HG03139 (cell line): Measurements from ENCODE around the gene RCBTB2.

Experiments
- ATAC-seq: cut with Tn5 transposase; IDR thresholded peaks from one replicate; pipeline ENCODE4 v1.9.1; 2021; ENCODE audit not compliant: unreplicated experiment

RCBTB2 gene

GRCh38 chr13:48531416-48532255 lies 1.2 kb downstream of the RCBTB2 start:
- ATAC-seq: no peak

DNA sequence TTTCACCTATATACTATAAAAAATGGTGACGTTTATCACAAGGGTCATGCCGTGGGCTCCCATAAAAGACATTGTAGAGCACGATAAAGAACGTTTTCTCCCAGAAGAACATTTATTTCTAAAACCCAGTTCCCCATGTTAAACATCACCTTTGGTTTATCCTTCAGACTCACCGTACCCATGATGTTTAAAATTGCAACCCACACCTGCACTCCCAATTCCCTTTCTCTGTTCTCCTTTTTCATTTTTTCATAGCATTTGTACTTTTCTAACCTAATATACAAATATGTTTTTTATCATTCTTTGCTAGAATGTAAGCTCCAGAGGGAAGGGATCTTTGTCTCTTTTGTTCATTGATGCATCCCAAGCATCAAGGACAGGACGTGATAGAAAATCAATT lies 2.0 kb downstream of the RCBTB2 start:
- no peak for ATAC-seq

DNA sequence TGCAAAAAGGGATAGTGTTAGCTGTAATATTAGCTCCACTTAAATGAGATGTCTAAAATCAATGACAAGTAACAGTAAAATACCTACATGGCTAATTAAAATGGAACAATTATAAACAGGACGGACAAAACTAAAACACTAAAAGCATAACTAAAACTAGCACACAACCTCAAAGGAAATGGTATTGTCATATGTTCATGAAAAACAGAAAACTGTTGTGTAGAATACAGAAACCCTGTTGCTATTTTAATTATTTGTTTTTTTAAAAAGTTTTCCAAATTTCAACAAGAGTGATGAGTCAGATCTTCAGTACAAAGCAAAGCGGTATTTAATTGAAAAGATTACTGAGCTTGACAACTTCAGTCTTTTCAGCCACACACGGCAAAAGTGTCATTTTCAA lies 4.2 kb downstream of the RCBTB2 start:
- no peak for ATAC-seq

- no peak for ATAC-seq
Observed at GRCh38 chr13:48527955-48528354, 4.9 kb downstream of the RCBTB2 start.

DNA sequence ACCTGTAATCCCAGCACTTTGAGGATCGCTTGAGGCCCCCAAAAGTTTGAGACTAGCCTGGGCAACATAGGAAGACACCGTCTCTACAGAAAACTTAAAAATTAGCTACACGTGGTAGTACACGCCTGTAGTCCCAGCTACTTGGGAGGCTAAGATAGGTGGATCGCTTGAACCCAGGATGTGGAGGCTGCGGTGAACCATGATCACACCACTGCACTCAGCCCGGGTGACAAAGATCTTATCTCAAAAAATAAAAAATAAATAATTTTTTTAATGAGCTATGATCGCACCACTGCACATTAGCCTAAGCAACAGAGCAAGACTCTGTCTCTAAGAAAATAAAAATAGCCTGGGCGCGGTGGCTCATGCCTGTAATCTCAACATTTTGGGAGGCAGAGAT lies 6.6 kb downstream of the RCBTB2 start:
- ATAC-seq: no peak

DNA sequence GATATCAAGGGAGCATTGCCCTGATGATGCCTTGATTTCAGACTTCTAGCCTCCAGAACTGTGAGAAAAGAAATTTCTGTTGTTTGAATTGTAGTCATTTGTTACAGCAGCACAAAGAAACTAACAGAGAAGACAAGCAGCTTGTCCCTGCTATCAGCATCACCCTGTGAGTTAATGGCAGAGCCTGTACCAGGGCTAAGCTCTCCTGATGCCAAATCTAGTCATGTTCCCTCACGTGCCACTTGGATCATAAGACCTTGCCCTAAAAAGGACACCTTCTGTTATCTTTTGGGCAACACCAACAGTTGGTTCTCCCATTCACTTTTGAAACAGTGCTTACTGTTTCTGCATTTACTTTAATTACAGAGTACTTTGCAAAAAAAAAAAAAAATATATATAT lies 14.8 kb downstream of the RCBTB2 start:
- ATAC-seq: no peak

DNA sequence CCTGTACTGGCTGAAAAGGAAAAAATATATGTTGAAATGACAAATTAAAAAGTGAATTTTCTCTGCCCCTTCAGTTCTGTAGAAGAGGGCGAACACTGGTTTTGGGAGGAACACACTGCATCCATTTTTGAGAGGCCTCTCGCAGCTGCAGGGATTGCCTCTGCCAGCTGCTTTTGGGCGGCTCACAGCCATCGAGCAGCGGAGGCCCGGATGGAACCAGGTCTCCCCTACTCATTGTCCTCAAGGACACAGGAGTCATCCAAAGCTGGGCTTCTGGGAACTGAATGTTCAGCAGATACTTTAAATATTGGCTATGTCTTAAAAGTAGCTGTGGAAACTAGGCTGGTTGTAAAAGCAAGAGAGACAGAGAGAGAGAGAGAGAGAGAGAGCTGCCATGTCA lies 17.1 kb downstream of the RCBTB2 start:
- no peak for ATAC-seq

- ATAC-seq: no peak
Observed at GRCh38 chr13:48514793-48515192, 18.1 kb downstream of the RCBTB2 start.

GRCh38 chr13:48511621-48512230 lies 21.2 kb downstream of the RCBTB2 start:
- ATAC-seq: no peak

GRCh38 chr13:48510698-48511097 lies 22.2 kb downstream of the RCBTB2 start:
- ATAC-seq: no peak

DNA sequence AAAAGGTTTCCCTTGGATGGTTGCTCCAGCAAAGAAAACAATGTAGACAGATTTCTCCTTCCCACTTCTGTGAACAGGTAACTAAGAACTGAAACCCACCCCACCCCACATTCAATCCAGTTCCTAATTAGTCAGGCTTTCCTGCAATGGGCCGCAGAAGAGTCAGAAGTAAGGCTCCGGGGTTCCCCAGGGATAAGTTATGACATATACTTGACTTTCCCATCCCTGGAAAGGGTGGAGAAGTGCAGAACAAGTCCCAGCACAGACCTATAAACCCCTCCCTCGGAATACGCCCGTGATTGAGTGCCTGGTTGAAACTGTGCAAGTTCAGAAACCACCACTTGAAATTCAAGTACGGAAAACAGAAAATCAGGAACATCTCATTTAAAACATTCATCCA lies 24.9 kb downstream of the RCBTB2 start:
- ATAC-seq: no peak

DNA sequence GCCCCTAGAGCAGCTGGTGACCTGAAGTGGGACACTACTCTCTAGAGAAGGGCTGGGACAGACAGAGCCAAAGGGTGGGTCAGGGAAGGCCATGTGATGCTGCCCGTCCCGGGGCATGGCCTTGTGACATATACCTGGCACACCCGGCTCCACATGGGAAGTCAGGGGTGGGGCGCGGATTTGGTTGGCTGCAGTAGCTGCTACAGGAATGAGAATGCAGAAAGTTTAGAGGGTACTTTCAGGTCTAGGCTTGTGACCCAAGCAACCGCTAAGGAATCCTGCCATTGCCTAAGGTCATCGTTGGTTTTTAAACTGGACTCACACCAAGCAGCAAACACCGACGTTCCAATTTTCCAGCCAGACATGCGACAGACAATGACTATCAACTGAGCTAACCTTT lies 25.9 kb downstream of the RCBTB2 start:
- ATAC-seq: no peak

DNA sequence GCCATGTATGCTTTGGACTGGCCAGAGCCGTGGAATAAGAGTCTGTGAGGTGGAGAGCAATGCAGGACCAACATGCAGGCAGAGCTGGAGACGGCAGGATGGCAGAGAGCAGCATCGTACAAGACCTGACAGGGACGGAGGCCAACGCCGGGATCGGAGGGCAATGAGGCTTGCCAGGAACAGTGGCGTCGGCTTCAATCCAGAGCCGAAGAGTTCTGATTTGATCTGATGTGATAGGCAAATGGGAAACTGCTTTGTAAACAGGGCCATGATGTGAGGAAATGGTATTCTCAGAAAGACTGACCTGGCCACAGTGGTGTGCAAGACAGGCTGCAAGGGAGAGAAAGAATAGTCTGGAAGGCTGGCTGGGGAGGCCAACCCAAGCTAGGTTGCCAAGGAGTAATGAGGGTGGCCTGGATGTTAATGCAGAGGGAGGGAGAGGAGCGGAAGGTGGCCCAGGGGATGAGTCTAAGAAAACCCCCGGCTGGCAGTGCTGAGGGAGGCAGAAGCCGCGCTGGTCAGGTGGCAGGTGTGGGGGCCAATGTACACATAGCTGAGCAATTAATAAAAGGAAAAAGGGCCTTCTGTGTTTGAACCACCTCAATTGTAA lies 26.7 kb downstream of the RCBTB2 start:
- peak; percentile 16 for ATAC-seq

DNA sequence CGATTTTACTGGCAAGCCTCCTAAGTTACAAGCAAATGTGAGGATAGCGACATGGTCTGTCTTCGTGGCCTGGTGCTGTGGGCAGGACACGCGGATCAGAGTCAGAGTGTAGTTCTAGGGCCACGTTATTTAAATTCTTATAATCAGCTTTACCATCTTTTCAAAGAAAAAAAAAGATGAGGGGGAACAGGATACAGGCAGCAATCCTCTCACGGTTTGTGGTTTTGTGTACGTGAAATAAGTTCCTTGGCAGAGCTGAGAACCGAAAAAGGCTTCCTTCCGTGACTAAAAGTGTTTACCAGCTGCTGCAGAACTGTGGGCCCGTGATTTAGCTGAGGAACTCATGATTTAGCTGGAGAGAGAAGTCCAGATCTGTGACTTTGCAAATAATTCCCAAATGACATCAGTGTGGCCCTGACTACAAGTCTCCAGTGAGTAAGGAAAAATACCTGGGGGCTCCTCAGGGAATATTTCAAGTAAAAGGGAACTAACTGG lies 27.2 kb downstream of the RCBTB2 start:
- peak; percentile 59 for ATAC-seq

DNA sequence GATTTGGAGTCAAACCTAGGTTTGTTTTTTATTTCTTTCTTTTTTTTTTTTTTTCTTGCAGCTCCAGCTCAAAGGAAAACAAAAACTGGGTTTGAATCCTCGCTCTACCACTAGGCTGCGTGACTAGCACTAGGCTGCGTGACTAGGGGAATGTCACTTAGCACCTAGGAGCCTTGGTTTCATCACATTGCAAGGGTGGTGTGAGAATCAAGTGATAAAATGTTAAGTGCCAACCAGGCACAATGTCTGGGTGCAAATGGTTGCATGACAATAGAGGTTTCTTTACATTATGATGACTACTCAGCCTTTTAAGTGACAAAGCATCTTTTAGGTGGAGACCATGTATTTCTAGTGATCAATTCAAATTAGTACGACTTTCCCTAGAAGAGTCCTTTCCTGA lies 27.9 kb downstream of the RCBTB2 start:
- no peak for ATAC-seq

GRCh38 chr13:48504606-48505005 lies 28.3 kb downstream of the RCBTB2 start:
- no peak for ATAC-seq

DNA sequence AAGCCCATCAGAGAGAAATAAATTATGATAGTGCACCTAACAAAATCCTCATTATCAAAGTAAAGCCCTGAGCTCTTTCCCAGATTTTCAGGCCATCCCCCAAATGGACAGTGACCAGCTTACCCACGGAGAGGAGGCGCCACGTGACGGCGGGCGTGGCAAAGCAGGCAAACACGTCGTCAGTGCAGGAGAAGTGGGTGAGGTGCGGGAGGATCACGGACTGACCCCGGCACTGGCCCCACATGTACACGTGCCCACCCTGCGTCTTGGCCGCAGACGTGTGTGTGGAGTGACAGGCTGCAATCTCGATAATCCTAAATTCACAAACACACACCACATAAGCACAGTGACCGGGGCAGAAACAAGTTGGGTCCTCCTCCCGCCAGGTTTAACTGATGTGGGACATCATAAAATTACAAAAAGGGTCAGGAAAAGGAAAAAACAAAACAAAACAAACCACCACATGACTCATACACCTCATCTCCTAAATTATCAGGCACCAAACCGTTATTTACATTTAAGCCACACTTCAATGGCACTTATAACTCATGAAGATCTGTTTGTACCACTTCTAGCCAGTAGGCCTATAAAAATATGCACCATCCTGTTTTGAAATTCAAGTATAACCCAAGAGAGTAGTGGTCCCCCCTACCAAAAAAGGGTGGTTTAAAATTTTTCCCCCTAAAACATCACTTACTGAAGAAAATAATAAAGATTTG lies 30.1 kb downstream of the RCBTB2 start:
- no peak for ATAC-seq

GRCh38 chr13:48501705-48502104 lies 31.2 kb downstream of the RCBTB2 start:
- no peak for ATAC-seq

- ATAC-seq: no peak
Observed at GRCh38 chr13:48500652-48501197, 32.2 kb downstream of the RCBTB2 start.

GRCh38 chr13:48497669-48498068 lies 35.2 kb downstream of the RCBTB2 start:
- no peak for ATAC-seq
